KBM-7 (cell line): Measurements from ENCODE around the gene GRIK2.

Source experiments
- DNase-seq: peaks from one replicate; pipeline ENCODE4 v3.0.0-alpha.2; 2015
- in situ Hi-C: fragments of 300-500 bp; cut with MboI; formaldehyde crosslinking; loops from 2 replicates; pipeline ENCODE4 v1.14.3; 2020; ENCODE audit warnings: low sequenced_read_pairs, low pct_unique_long_range_greater_than_20kb, mixed read lengths

The GRIK2 gene

DNA sequence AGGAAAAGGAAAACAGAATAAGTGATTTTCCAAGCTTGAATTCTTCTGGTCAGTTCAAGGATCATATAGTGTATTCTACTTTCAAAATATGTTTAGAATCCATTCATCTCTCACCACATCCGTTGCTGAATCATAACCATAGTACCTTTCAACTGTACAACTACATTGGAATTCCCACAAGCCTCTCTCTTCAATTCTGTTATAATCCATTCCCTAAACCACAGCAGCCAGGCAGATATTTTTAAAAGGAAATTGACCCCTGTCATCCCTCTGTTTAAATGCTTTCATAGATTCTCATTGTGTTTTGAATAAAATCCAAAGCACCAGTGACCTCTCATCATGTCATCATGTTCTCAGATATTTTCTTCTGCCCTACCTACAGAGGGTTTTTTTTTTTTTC is 412.7 kb downstream of the GRIK2 start:
- no peak for DNase-seq
- in situ Hi-C loops: no loop called here

DNA sequence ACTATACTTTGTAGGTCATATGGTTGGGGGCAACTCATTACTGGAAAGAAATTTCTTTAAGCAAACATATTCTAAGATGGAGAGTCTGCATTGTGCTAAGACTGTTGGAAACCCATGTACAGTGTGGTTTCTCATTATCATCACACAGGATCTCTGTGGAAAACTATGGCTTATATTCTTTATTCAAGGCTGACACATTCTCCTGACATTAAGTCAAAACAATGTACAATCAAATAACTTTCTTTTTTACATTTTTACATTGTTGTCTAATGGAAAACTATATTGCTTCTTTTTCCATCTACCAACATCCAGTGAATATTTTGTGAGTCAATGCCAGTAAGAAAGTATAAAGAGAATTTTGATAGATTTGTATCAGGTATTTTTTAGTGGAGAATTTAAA is 417.6 kb downstream of the GRIK2 start:
- in situ Hi-C loops: no loop called here
- no peak for DNase-seq

DNA sequence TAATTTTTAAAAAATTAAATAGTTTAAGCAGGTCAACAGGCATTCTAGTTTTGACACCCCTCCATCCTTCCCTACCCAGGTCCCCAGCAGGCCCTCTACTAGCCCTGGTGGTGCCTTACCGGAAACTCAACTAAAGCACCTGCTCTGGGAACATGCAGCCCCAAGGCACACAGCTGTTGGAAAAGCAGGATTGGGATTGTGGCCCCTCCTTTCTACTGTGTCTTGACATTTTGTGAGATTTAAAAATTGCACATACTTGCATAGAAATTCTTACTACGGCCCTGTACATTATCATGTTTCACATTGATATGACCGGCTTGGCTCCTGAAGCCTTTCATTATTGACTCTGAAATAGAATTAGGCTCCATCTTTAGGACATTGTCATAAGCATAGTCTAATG is 423.2 kb downstream of the GRIK2 start:
- DNase-seq: no peak
- in situ Hi-C loops: no loop called here

DNA sequence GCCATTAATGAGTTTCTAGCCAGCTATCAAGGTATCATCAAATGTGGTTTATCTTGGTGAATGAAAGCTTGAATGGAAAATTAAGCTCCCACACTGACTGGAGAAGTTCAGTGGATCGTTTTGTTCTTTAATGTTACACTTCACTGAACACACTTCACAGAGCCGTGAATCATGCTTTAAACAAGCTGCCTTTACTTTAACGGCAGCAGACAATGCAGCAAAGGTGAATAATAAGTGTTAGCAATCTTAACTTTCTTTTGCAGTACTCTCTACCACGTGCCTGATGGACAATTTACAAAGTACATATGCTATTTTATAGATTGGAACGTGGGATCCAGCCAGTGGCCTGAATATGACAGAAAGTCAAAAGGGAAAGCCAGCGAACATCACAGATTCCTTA is 424.5 kb downstream of the GRIK2 start:
- no peak for DNase-seq
- in situ Hi-C loops: no loop called here

DNA sequence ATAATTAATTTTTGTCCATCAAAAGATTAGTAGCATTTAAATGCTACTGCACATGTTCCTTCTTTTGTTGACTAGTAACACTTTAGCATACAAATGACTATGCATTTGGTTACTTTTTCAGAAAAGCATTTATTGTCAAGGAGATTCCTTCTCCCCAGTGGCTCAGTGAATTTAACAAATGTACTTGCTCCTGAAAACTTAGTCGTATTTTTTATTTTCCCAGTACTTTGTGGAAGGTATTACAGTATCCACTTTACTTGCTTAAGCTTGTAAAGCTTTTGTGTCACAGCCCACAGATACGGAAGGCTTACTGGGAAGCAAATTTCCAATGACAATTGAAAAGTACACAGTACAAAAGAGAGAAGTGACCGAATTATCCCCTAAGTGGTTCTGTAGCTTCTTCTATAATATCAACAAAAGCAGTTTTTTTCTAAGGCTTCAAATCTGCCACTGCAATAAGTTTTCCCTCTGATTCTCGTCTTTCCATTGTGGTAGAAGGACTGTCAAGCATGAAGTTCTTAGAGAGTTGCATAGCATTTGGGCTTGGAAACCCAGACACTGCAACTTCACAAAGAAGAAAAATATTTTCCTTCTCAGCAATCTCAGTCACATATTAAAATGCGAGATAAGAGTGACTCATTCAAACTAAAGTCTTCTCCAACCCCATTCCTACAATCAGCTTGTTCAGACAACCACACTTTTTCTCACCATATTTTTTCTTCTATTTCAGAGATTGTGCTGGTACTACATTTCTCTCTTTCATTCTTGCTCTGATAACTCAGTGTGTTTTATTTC is 431.2 kb downstream of the GRIK2 start:
- in situ Hi-C loops: no loop called here
- DNase-seq: no peak

DNA sequence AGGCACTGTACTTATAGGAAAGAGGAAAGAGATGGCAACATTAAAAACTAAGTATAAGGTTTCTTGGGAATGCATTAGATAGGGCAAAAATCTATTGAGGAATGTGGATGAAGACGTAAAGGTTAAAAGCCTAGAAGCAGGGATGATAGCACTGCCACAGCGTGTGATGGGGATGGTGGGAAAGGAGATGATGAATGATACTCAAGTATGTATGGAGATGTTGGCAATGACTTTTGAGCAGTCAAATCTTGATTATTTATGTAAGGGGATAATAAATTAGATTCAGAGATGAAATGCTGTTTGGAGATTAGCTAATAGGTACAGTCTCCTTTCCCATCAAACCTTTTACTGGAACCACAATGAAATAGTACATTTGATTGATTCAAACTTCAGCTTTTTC is 432.8 kb downstream of the GRIK2 start:
- in situ Hi-C loops: no loop called here
- no peak for DNase-seq

DNA sequence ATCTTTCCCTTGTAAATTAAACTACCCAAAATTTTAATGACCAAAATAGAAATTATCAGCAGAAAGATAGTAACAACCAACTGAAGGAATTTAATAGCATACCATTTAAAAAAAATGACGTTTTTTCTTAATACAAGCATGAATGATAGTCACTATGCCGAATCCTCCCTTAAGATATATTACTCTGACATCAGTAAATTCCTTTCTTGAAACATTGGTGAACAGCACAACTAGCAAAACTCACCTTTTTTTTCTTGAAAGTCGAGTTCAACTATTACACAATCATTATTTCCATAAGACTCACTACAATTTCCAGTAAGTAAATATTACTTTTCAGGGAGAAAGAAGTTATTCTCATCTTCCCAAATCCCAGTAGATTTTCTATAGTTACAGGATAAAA is 433.2 kb downstream of the GRIK2 start:
- DNase-seq: no peak
- in situ Hi-C loops: no loop called here

DNA sequence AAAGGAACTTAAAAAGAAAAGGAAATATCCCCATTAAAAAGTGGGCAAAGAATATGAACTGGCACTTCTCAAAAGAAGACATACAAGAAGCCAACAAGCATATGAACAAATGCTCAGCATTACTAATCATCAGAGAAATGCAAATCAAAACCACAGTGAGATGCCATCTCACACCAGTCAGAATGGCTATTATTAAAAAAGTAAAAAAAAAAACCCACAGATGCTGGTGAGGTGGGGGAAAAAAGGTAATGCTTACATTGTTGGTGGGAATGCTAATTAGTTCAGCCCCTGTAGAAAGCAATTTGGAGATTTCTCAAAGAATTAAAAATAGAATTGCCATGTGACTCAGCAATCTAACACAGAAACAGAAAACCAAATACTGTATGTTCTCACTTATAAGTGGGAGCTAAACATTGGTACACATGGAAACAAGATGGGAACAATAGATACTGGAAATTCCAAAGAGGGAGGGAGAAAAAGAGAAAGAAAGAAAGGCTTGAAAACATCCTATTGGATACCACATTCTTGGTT is 437.1 kb downstream of the GRIK2 start:
- DNase-seq: no peak

DNA sequence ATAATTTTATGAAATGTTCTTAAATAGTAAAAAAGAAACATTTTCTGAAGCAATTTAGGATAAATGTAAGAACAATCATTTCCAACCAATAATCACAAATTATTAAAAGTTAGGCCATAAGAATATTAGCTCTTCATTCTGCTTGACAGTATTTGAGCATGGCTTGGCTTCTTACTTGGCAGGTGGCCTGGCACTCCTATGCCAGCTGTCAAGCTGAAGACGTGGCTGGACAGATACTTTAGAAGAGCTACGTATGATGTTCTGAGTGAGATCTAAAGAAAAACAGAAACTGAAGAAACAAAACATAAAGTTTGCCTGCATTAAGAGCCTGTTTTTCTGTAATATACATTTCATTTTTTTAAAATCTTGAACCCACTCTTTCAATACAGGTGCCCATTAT is 438.9 kb downstream of the GRIK2 start:
- DNase-seq: no peak
- in situ Hi-C loops: no loop called here

More for the DNA sequence above, 437.1 kb downstream of the GRIK2 start:
- in situ Hi-C loops: no loop called here

DNA sequence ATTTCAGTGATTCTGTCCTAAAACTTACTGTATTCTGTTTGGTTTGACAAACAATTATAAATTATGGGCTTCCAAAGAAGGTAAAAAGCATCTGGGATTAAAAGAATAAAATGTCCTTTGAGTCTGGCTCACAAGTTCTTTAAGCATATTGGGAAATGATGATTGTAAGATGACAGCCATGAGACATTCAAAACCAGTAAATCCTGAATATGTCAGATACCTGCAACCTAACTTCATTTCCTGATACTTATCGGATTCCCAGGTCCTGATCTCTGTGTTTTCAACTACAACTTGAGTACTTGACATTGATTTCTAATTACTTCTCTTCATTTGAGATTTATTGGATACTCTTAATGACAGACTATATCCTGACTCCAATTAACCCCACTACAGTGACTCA is 446.6 kb downstream of the GRIK2 start:
- in situ Hi-C loops: no loop called here
- DNase-seq: no peak

DNA sequence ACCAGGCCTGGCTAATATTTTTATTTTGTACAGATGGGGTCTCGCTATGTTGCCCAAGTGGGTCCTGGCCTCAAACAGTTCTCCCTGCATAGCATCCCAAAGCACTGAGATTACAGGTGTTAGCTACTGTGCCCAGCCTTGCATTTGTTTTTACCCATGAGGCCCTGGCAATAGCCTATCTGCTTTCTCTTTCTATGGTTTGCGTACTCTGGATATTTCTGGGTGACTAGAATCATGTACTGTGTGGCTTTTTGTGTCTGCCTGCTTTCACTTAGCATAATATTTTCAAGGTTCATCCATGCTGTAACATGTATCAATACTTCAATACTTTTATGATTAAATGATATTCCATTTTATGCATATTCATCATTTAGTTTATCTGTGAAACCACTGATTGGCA is 451.7 kb downstream of the GRIK2 start:
- in situ Hi-C loops: no loop called here

DNA sequence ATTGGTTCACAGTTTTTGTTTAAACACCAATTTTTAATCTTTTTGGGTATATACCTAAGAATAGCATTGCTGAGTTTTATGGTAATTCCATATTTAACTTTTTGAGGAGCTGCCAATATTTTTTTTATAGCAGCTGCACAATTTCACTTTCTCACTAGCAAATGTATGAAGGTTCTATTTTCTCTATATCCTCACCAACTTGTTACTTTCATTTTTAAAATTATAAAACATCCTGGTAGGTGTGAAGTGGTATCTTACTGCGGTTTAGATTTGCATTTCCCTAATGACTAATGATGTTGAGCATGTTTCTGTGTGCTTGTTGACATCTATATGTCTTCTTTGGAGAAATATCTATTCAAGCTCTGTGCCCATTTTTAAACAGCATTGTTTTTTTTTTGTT is 452.1 kb downstream of the GRIK2 start:
- DNase-seq: no peak
- in situ Hi-C loops: no loop called here

More for the DNA sequence above, 451.7 kb downstream of the GRIK2 start:
- no peak for DNase-seq

DNA sequence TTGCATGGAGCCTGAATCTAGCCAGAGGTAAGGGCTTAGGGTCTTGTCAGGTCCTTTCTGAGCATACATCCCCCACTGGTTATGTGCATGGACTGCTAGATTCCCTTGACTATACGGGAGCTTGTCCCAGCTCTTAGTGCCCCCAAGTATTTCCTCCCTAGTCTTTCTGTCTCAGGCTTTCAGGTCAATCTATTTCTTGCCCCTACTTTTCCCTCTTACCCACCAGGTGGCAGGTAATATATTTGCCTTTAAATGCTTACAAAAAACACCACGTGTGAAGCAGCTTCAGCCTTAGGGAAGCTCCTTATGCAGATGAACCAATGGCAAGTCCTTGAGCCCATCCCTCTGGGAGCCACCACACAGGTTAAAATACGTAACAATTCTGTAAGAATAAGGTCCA is 454.2 kb downstream of the GRIK2 start:
- no peak for DNase-seq
- in situ Hi-C loops: no loop called here

DNA sequence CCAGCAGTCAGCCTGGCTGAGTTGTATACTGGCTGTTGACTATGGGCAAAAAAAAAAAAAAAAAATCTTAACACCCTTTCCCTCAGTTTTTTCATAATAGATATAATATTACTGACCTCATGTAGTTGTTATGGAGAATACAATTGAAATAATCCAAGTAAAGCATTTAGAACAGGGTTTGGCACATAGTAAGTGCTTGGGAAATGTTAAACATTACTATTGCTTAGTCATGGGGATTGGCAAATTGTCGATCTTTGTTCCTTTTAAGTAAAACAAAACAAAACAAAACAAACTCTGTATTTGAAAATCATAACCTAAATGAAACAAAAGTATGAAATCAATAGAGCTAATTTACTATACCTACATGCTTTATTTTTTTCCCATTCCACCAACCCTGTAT is 458.4 kb downstream of the GRIK2 start:
- no peak for DNase-seq
- in situ Hi-C loops: no loop called here

DNA sequence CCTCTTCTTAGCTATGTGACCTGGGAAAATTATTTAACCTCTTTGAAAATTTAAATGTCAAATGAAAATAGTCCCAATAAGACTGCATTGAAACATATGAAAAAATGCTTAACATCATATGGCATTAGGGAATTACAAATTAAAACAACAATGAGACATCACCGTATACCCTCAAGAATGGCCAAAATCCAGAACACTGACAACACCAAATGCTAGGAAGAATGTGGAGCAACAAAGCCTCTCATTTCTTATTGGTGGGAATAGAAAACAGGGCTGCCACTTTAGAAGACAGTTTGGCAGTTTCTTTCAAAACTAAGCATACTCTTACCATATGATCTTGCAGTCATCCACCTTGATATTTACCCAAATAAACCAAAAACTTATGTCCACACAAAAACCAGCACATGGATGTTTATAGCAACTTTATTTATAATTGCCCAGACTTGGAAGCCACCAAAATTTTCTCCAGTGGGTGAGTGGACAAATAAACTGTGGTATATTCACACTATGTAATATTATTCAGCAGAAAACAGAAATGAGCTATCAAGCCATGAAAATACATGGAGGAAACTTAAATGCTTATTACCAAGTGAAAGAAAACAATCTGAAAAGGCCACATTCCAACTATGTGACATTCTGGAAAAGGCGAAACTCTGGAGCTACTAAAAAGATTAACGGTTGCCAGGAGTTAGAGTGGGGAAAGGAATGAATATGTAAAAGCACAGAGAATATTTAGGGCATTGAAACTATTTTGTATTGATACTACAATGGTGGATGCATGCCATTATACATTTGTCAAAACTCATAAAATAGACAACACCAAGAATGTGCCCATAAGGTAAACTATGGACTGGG is 459.9 kb downstream of the GRIK2 start:
- in situ Hi-C loops: no loop called here
- DNase-seq: no peak

DNA sequence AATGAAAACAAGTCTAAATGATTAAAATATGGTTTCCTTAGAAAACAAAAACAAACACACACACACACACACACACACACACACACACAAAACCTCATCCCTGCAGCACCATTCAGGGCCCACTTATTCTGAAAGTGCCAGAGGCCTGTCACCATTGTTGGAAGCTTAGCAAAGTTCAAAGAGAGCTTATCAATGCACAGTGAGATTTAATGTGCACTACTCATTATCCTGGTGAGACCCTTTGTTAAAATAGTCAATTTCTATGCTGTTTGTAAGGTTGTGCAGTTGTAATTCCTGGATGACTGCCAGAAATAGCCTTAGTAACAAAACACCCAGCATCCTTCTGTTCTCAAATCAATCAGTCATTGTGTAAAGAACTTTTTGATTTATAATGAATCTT is 482.9 kb downstream of the GRIK2 start:
- in situ Hi-C loops: no loop called here
- DNase-seq: no peak

DNA sequence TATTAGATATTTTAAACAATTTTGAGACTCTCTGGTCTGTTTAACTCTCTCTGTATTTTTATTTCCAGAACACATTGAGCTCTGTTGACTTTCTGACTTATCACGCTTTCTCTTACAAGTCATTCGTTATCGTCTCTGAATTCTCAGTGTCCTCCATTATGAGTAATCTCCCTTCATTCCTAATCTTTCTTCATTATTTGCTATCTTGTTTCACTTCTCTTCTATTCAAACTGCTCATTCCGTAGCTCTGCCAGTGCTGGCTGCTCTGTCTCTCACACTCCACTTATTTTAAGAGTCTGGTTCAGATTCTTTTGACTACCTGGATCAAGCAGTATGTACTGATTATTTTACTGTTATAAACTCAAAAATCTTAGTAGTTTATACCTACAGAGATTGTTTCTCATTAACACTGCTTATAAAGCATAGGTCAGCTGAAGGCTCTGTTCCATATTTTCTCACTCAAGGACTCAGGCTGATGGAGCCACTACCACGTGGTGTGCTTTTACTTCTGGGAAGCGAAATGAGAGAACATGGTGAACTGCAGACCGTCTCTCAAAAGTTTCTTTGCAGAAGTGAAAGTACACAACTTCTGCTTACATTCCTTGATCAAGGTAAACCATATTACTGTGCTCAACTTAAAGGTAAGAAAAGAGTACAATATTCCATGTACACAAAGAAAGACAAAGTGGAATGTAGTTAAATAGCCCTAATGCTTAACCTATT is 485.2 kb downstream of the GRIK2 start:
- in situ Hi-C loops: no loop called here
- no peak for DNase-seq

DNA sequence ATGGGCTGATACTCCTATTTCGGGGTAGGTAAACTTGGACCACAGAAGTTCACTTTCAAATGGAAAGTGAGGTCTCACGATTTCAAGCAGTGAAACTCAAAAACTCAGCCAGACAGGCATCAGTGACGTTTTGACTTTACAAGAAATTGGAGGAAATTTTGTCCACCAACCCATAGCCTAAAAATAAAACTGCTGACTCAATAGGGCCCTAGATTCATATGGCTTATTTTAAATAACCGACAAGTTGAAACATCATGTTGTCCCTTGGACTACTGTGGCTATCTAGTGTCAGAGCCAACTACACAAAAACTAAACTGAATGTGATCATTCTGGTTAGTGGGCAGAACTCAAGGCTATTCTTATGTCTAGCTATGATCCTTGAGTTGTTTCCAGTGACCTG is 486.3 kb downstream of the GRIK2 start:
- in situ Hi-C loops: no loop called here
- DNase-seq: no peak

DNA sequence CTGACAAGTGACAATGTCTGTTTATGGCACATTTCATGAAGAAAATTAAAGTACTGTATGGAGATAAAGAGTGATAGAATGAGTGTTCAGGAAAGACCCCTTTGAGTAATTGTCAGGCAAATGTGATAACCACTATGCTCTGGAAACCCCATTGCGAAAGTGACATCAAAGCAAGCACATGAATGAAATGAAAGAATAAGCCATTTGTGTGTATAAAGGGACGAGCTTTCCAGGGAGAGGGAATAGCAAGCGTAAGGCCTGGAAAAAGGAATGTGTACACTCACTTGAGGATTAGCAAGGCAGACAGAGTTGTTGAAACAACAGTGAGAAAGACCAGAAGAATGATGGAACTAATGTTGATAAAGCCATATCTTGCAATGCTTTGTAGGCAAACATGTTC is 490.0 kb downstream of the GRIK2 start:
- no peak for DNase-seq
- in situ Hi-C loops: no loop called here

DNA sequence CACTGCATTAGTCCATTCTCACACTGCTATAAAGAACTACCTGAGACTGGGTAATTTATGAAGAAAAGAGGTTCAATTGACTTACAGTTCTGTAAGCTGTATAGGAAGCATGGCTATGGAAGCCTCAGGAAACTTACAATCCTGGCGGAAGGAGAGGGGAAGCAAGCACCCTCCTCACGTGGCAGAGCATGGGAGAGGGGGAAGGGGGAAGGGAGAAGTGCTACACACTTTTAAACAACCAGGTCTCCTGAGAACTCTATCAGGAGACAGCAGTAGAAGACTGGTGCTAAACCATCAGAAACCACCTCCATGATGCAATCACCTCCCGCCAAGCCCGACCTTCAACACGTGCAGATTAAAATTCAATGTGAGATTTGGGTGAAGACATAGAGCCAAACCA is 494.0 kb downstream of the GRIK2 start:
- in situ Hi-C loops: no loop called here
- DNase-seq: no peak
